GM12878 (cell line): ENCODE results near the gene PDZRN3.

Experiments
- POLR2AphosphoS5 ChIP-seq: IDR thresholded peaks from 2 replicates; pipeline ENCODE4 v1.6.1; 2011; ENCODE audit warnings: mild to moderate bottlenecking, low read length, inconsistent platforms
- STAT3 ChIP-seq: IDR thresholded peaks from 2 replicates; pipeline ENCODE4 v1.6.1; 2011; ENCODE audit warnings: low read depth, low read length, improper control_type of control experiment
- TF ChIP-seq, protein P1 (sequence below), 3 experiments: IDR thresholded peaks in 2 of 3; conservative IDR thresholded peaks in 1 of 3; 2 replicates each; pipeline ENCODE4 v1.5.1; 2011; ENCODE audit warnings: low read depth in 3 of 3, low read length in 3 of 3, mild to moderate bottlenecking in 3 of 3, control low read depth in 2 of 3, moderate library complexity in 2 of 3, inconsistent platforms in 1 of 3, mixed read lengths in 1 of 3; ENCODE audit not compliant: control insufficient read depth in 2 of 3, insufficient read depth in 1 of 3; ENCODE audit errors: extremely low read depth in 1 of 3

GRCh38 chr3:73525591-73525990 is 99.2 kb downstream of the PDZRN3 start:
- no peak for TF ChIP-seq STAT3
- TF ChIP-seq POLR2AphosphoS5: no peak
- TF ChIP-seq, protein P1, sequence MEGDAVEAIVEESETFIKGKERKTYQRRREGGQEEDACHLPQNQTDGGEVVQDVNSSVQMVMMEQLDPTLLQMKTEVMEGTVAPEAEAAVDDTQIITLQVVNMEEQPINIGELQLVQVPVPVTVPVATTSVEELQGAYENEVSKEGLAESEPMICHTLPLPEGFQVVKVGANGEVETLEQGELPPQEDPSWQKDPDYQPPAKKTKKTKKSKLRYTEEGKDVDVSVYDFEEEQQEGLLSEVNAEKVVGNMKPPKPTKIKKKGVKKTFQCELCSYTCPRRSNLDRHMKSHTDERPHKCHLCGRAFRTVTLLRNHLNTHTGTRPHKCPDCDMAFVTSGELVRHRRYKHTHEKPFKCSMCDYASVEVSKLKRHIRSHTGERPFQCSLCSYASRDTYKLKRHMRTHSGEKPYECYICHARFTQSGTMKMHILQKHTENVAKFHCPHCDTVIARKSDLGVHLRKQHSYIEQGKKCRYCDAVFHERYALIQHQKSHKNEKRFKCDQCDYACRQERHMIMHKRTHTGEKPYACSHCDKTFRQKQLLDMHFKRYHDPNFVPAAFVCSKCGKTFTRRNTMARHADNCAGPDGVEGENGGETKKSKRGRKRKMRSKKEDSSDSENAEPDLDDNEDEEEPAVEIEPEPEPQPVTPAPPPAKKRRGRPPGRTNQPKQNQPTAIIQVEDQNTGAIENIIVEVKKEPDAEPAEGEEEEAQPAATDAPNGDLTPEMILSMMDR (IDR thresholded peaks at IDR 0.05 in 2 of 3, conservative IDR thresholded peaks at IDR 0.05 in 1 of 3; ENCODE audit: control insufficient read depth in 2 of 3, extremely low read depth in 1 of 3, insufficient read depth in 1 of 3, low read depth in 3 of 3, low read length in 3 of 3): no peak
